ENCODE data around the gene HUWE1.
A peak's percentile ranks its signal among the peaks of the same experiment; 100 is the strongest.

The HUWE1 gene

GRCh38 chrX:53695946-53696549, 9.5 kb upstream of the HUWE1 start:
- no peak overlapping the region for H3K27ac ChIP-seq
- H3K4me1 ChIP-seq (ENCODE audit: low read depth, poor library complexity, severe bottlenecking): no peaks in the 10 kb centered on the region
- H4K20me1 ChIP-seq (ENCODE audit: insufficient read depth): no peaks in the 10 kb centered on the region
- no peak for TF ChIP-seq CTCF (conservative IDR thresholded peaks at IDR 0.05; ENCODE audit: low read depth, low read length)
- no peak overlapping the region for H2AFZ ChIP-seq (ENCODE audit: low read depth)
- H3K36me3 ChIP-seq (ENCODE audit: insufficient read depth): no peaks in the 10 kb centered on the region
- H3K27me3 ChIP-seq (ENCODE audit: insufficient read depth, low read depth): no peaks in the 10 kb centered on the region
- H3K79me2 ChIP-seq (ENCODE audit: insufficient read depth, low read depth): no peaks in the 10 kb centered on the region
- no peak overlapping the region for H3K9ac ChIP-seq
- no peak overlapping the region for H3K4me2 ChIP-seq
- H3K4me3 ChIP-seq (IDR thresholded peaks at IDR 0.05; ENCODE audit: insufficient read depth, low read depth, low read length): no peak overlapping the region

- Histone ChIP-seq H3K36me3 (ENCODE audit: insufficient read depth) (no peaks in the 10 kb centered on the region), H3K9ac (no peak overlapping the region), H3K27ac (no peak overlapping the region), H3K4me3 (IDR thresholded peaks at IDR 0.05; ENCODE audit: insufficient read depth, low read depth, low read length) (no peak overlapping the region), H3K79me2 (ENCODE audit: insufficient read depth, low read depth) (no peaks in the 10 kb centered on the region), H3K4me2 (no peak overlapping the region), H4K20me1 (ENCODE audit: insufficient read depth) (no peaks in the 10 kb centered on the region), H2AFZ (ENCODE audit: low read depth) (no peak overlapping the region), H3K4me1 (ENCODE audit: low read depth, poor library complexity, severe bottlenecking) (no peaks in the 10 kb centered on the region), H3K27me3 (ENCODE audit: insufficient read depth, low read depth) (no peaks in the 10 kb centered on the region)
- no peak for TF ChIP-seq CTCF (conservative IDR thresholded peaks at IDR 0.05; ENCODE audit: low read depth, low read length)
Observed at GRCh38 chrX:53694642-53695041, 8.1 kb upstream of the HUWE1 start.

GRCh38 chrX:53688300-53688699, 1.8 kb upstream of the HUWE1 start:
- no peak overlapping the region for H3K9ac ChIP-seq
- peaks cover 19% of the 10 kb centered on the region for H3K79me2 ChIP-seq (ENCODE audit: insufficient read depth, low read depth)
- H3K4me1 ChIP-seq (ENCODE audit: low read depth, poor library complexity, severe bottlenecking): no peaks in the 10 kb centered on the region
- no peak overlapping the region for H3K4me3 ChIP-seq (IDR thresholded peaks at IDR 0.05; ENCODE audit: insufficient read depth, low read depth, low read length)
- no peak overlapping the region for H2AFZ ChIP-seq (ENCODE audit: low read depth)
- H3K36me3 ChIP-seq (ENCODE audit: insufficient read depth): no peaks in the 10 kb centered on the region
- H3K27me3 ChIP-seq (ENCODE audit: insufficient read depth, low read depth): no peaks in the 10 kb centered on the region
- no peaks in the 10 kb centered on the region for H4K20me1 ChIP-seq (ENCODE audit: insufficient read depth)
- no peak overlapping the region for H3K4me2 ChIP-seq
- no peak overlapping the region for H3K27ac ChIP-seq
- TF ChIP-seq CTCF (conservative IDR thresholded peaks at IDR 0.05; ENCODE audit: low read depth, low read length): no peak

GRCh38 chrX:53685711-53686110, 808 bp downstream of the HUWE1 start:
- peak overlapping the region; percentile 97 for H3K9ac ChIP-seq
- H3K4me1 ChIP-seq (ENCODE audit: low read depth, poor library complexity, severe bottlenecking): peaks cover 16% of the 10 kb centered on the region
- no peaks in the 10 kb centered on the region for H4K20me1 ChIP-seq (ENCODE audit: insufficient read depth)
- H3K79me2 ChIP-seq (ENCODE audit: insufficient read depth, low read depth): peaks cover 45% of the 10 kb centered on the region
- no peaks in the 10 kb centered on the region for H3K36me3 ChIP-seq (ENCODE audit: insufficient read depth)
- TF ChIP-seq CTCF (conservative IDR thresholded peaks at IDR 0.05; ENCODE audit: low read depth, low read length): no peak
- H3K4me2 ChIP-seq: peak overlapping the region; percentile 93
- H3K27ac ChIP-seq: peak overlapping the region; percentile 80
- H3K27me3 ChIP-seq (ENCODE audit: insufficient read depth, low read depth): no peaks in the 10 kb centered on the region
- H3K4me3 ChIP-seq (IDR thresholded peaks at IDR 0.05; ENCODE audit: insufficient read depth, low read depth, low read length): no peak overlapping the region
- peak overlapping the region; percentile 79; the same call in 1 of the 2 replicates for H2AFZ ChIP-seq (ENCODE audit: low read depth)

All from KMS-11 (cell line).